PFSK-1 (cell line): ENCODE data around the gene FAM131B.

Experiments
- FOXP2 ChIP-seq: optimal IDR thresholded peaks from 2 replicates; pipeline ENCODE3; 2011; ENCODE audit warnings: borderline replicate concordance, control low read depth, inconsistent platforms; ENCODE audit not compliant: insufficient read depth; ENCODE audit errors: extremely low read length, extremely low read depth
- POLR2AphosphoS5 ChIP-seq: IDR thresholded peaks from 2 replicates; pipeline ENCODE4 v1.6.1; 2012; ENCODE audit warnings: low read depth, mild to moderate bottlenecking, control low read depth, low read length, moderate library complexity
- REST ChIP-seq, 2 experiments: IDR thresholded peaks; 2 replicates each; pipeline versions ENCODE4 v1.6.1 to v1.8.0; 2011 to 2012; ENCODE audit warnings: low read depth in 2 of 2, low read length in 2 of 2, control low read depth in 1 of 2, inconsistent platforms in 1 of 2, mild to moderate bottlenecking in 1 of 2, moderate library complexity in 1 of 2; ENCODE audit not compliant: insufficient read depth in 1 of 2
- SIN3A ChIP-seq: IDR thresholded peaks from 2 replicates; pipeline ENCODE4 v1.6.1; 2012; ENCODE audit warnings: mild to moderate bottlenecking, low read length, moderate library complexity, borderline replicate concordance; ENCODE audit not compliant: insufficient read depth
- TAF1 ChIP-seq: IDR thresholded peaks from 2 replicates; pipeline ENCODE4 v1.6.1; 2012; ENCODE audit warnings: low read length, control low read depth, borderline replicate concordance; ENCODE audit not compliant: insufficient read depth

The FAM131B gene

GRCh38 chr7:143308632-143309031 is 53.9 kb downstream of the FAM131B start:
- TF ChIP-seq REST (IDR thresholded peaks at IDR 0.05; ENCODE audit: insufficient read depth in 1 of 2, low read depth in 2 of 2, low read length in 2 of 2) = no peak
- TF ChIP-seq SIN3A = no peak
- no peak for TF ChIP-seq FOXP2
- no peak for TF ChIP-seq POLR2AphosphoS5
- TF ChIP-seq TAF1 = no peak

GRCh38 chr7:143305423-143306070 is 57.0 kb downstream of the FAM131B start:
- TF ChIP-seq POLR2AphosphoS5 (no peak), FOXP2 (no peak), REST (IDR thresholded peaks at IDR 0.05; ENCODE audit: insufficient read depth in 1 of 2, low read depth in 2 of 2, low read length in 2 of 2) (no peak), TAF1 (no peak), SIN3A (no peak)

- TF ChIP-seq TAF1 (no peak), REST (IDR thresholded peaks at IDR 0.05; ENCODE audit: insufficient read depth in 1 of 2, low read depth in 2 of 2, low read length in 2 of 2) (no peak)
Measured at GRCh38 chr7:143304938-143305337, 57.6 kb downstream of the FAM131B start.

GRCh38 chr7:143303733-143304132 is 58.8 kb downstream of the FAM131B start:
- TF ChIP-seq SIN3A (no peak), FOXP2 (no peak), POLR2AphosphoS5 (no peak), REST (IDR thresholded peaks at IDR 0.05; ENCODE audit: insufficient read depth in 1 of 2, low read depth in 2 of 2, low read length in 2 of 2) (no peak), TAF1 (no peak)
